ENCODE results near the gene TUBB8B.
"Not testable (repeated sequence)": the region's sequence is repeated elsewhere in the genome, so short reads cannot be mapped to it uniquely, and the experiment has no call there.

TUBB8B gene

GRCh38 chr18:49176-49665 is at the start of gene TUBB8B:
TSS of gene TUBB8B (minus strand) at chr18:49615. CDS start at chr18:49557, 58 bp downstream.
- FAIRE-seq; DNase-seq (ENCODE audit: insufficient read length, low spot score): not testable (repeated sequence)

GRCh38 chr18:97252-97914 is 48.0 kb upstream of the TUBB8B start:
- FAIRE-seq; DNase-seq (ENCODE audit: insufficient read length, low spot score): not testable (repeated sequence)

- not testable (repeated sequence) for DNase-seq (ENCODE audit: insufficient read length, low spot score); FAIRE-seq
These were observed 47.3 kb upstream of the TUBB8B start for GRCh38 chr18:96767-97131.

- FAIRE-seq; DNase-seq (ENCODE audit: insufficient read length, low spot score): not testable (repeated sequence)
These were observed 46.8 kb upstream of the TUBB8B start for GRCh38 chr18:96101-96766.

- not testable (repeated sequence) for FAIRE-seq; DNase-seq (ENCODE audit: insufficient read length, low spot score)
These were observed 46.2 kb upstream of the TUBB8B start for GRCh38 chr18:95580-95979.

- not testable (repeated sequence) for FAIRE-seq; DNase-seq (ENCODE audit: insufficient read length, low spot score)
These were observed 44.5 kb upstream of the TUBB8B start for GRCh38 chr18:93897-94408.

GRCh38 chr18:91561-91960 is 42.1 kb upstream of the TUBB8B start:
- FAIRE-seq; DNase-seq (ENCODE audit: insufficient read length, low spot score): not testable (repeated sequence)

- not testable (repeated sequence) for FAIRE-seq; DNase-seq (ENCODE audit: insufficient read length, low spot score)
These were observed 41.2 kb upstream of the TUBB8B start for GRCh38 chr18:90396-91193.

DNA sequence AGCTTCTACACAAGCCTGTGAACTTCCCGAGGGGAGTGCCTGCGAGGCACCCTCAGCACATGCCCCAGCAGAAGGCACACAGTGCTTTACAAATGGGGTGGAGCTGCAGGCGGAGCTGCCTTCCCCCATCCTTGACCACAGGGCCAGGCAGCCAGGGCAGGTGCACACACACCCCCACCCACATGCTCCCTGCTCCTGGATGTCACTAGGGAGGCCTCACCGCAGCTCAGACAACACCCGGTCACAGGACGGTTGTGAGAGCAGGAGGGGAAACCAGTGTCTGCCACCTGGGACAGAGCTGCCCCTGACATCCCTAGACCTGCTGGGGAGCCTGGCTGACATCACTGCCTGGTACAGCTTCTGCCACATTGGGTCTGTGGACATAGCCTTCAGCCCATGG is 39.7 kb upstream of the TUBB8B start:
- FAIRE-seq; DNase-seq (ENCODE audit: insufficient read length, low spot score): not testable (repeated sequence)

DNA sequence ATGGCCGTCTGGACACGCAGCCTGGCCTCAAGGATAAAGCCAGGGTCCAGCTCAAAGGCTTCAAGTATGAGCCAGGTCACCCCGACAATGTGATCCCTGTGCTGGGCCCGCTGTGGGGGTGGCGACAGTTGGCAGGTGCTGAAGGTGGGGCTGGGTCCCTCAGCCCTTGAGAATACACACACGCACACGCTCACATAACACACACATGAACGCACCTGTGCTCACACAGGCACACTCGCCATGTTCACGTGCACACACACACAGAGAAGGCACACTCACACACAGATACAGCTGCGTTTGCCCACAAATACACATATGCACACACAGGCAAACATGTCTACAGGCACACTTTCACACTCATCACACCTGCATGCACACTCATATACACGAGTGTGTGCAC is 35.4 kb upstream of the TUBB8B start:
- DNase-seq (ENCODE audit: insufficient read length, low spot score); FAIRE-seq: not testable (repeated sequence)

DNA sequence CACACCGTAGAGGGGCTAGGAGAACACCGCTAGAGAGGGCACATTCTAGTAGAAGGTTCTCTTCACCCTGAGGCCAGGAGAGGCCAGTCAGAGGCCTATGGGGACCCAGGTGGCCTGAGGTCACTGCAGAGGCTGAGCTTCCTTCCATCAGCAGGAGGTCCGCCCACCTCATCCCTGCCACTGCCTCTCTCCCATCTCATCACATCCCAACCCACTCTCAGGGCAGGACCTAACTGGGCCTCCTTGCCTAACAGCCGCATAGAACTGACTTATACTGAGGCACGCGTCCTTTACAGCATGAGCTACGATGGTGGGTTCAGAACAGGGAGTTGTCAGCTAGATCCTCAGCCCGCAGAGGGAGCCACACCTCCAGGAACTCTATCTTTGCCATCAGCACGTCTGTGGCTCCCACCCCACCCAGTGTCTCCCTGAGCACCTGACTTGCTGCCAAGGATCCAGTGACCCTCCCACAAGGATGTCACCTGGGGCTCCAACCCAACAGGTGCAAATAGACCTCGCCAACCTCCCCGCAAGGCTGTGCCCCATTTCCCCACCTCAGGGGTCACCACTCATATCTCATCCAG is 33.3 kb upstream of the TUBB8B start:
- not testable (repeated sequence) for FAIRE-seq; DNase-seq (ENCODE audit: insufficient read length, low spot score)

DNA sequence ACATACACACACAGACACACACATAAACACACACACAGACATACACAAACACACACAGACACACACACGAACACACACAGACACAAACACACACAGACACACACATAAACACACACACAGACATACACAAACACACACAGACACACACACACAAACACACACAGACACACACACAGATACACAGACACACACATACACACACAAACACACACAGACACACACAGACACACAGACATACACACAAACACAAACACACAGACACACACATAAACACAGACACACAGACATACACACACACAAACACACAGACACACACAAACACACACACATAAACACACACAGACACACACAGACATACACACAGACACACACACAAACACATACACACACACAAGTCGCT is 31.5 kb upstream of the TUBB8B start:
- not testable (repeated sequence) for FAIRE-seq; DNase-seq (ENCODE audit: insufficient read length, low spot score)

GRCh38 chr18:80202-80601 is 30.8 kb upstream of the TUBB8B start:
- DNase-seq (ENCODE audit: insufficient read length, low spot score); FAIRE-seq: not testable (repeated sequence)

- FAIRE-seq; DNase-seq (ENCODE audit: insufficient read length, low spot score): not testable (repeated sequence)
These were observed 26.2 kb upstream of the TUBB8B start for GRCh38 chr18:75525-76160.

DNA sequence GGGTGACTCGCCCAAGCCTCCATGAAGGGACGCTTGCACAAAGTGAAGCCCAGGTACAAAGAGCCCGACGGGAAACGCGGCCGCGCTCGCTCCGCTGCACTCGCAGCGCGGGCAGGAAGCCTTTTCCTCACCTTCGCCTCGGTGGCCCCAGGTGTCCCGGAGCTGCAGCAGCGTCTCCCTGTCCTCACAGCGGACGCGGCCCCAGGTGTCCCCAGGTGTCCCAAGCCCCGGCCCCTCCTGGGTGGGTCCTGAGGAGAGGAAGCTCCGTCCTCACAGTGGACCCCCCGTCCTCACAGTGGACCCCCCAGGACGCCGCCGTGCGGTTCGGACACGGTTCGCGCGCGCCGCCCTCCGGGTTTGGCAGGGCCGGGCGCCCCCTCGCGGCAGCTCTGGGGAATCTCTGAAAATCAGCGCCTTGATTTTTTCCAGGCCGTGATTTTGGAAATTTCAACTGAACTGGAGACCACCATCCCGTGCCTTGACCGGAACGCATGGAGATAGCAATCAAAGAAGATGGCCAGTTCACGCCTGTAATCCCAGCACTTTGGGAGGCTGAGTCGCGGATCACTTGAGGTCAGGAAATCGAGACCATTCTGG is 23.9 kb upstream of the TUBB8B start:
- FAIRE-seq, result not testable (repeated sequence)

DNA sequence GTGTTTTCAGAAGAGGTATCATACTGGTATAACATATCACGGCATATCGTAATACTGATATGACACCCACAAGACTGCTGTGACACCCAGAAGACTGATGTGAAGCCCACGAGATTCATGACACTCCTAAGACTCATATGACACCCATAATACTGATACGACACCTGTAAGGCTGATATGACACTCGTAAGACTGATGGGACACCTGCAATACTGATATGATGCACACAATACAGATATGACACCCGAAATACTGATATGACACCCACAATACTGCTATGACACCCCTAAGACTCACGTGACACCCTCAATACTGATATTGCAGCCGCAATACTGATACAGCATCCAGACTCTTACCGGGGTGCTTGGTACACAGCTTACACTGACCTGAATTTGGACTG is 18.3 kb upstream of the TUBB8B start:
- DNase-seq (ENCODE audit: insufficient read length, low spot score); FAIRE-seq: not testable (repeated sequence)

More for the DNA sequence above, 23.9 kb upstream of the TUBB8B start:
- DNase-seq (ENCODE audit: insufficient read length, low spot score), result not testable (repeated sequence)

GRCh38 chr18:64279-64678 is 14.9 kb upstream of the TUBB8B start:
- not testable (repeated sequence) for FAIRE-seq; DNase-seq (ENCODE audit: insufficient read length, low spot score)

GRCh38 chr18:63656-64055 is 14.2 kb upstream of the TUBB8B start:
- not testable (repeated sequence) for FAIRE-seq; DNase-seq (ENCODE audit: insufficient read length, low spot score)

- DNase-seq (ENCODE audit: insufficient read length, low spot score); FAIRE-seq: not testable (repeated sequence)
These were observed 5.0 kb upstream of the TUBB8B start for GRCh38 chr18:54388-54787.
